Thymus (tissue), 11 donors: ENCODE measurements around the gene MT1F. TPM values are rescaled to one million over a fixed set of nuclear protein-coding genes. Genes with fewer than 3 reads are reported as not detected.
"Not testable (repeated sequence)": the region's sequence is repeated elsewhere in the genome, so short reads cannot be mapped to it uniquely, and the experiment has no call there.

Source experiments
- DNase-seq, 9 donors: peaks; one replicate each; pipeline ENCODE4 v3.0.0-alpha.2; 2013; ENCODE audit warnings: low spot score in 9 of 9, low read depth in 6 of 9, missing footprints in 1 of 9
- H3K27ac ChIP-seq, 2 donors: one replicate each; pipeline ENCODE4 v1.5.1; 2013; ENCODE audit warnings: control low read depth in 1 of 2, low read depth in 1 of 2, low read length in 1 of 2, mild to moderate bottlenecking in 1 of 2, moderate library complexity in 1 of 2
- H3K27me3 ChIP-seq, 2 donors: one replicate each; pipeline ENCODE4 v1.5.1; 2013; ENCODE audit warnings: low read length in 1 of 2; ENCODE audit not compliant: control insufficient read depth in 2 of 2, insufficient read depth in 1 of 2
- H3K36me3 ChIP-seq, 2 donors: one replicate each; pipeline ENCODE4 v1.5.1; 2013; ENCODE audit warnings: low read length in 1 of 2, mild to moderate bottlenecking in 1 of 2, moderate library complexity in 1 of 2; ENCODE audit not compliant: control insufficient read depth in 2 of 2, insufficient read depth in 2 of 2
- H3K4me1 ChIP-seq, 2 donors: one replicate each; pipeline ENCODE4 v1.5.1; 2013; ENCODE audit warnings: low read length in 2 of 2; ENCODE audit not compliant: control insufficient read depth in 2 of 2, insufficient read depth in 2 of 2
- H3K4me3 ChIP-seq, 2 donors: one replicate each; pipeline ENCODE4 v1.5.1; 2013; ENCODE audit warnings: low read length in 2 of 2, control low read depth in 1 of 2, mild to moderate bottlenecking in 1 of 2
- H3K9me3 ChIP-seq, 2 donors: one replicate each; pipeline ENCODE4 v1.5.1; 2013; ENCODE audit warnings: low read length in 1 of 2, mild to moderate bottlenecking in 1 of 2; ENCODE audit not compliant: control insufficient read depth in 2 of 2, insufficient read depth in 1 of 2
- WGBS: extraction: QIAGEN DNeasy Blood & Tissue Kit; methylation state at CpG from one replicate; pipeline ENCODE4 v1.1.7; 2013; 5-methylcytosine and 5-hydroxymethylcytosine counted together
- polyA plus RNA-seq: library from polyadenylated mRNA; stranded (reverse); fragments of 200-250 nt; gene quantifications from one replicate; pipeline ENCODE4 v1.2.3, GENCODE V29; 2013
- total RNA-seq: library from RNA; stranded (reverse); fragments of 120-200 nt; gene quantifications from one replicate; pipeline ENCODE4 v1.2.4, GENCODE V29; 2013
- donor health status: healthy.

Gene MT1F
- total and polyA plus RNA-seq, 2 donors, result 1.5 to 24.6 TPM

DNA sequence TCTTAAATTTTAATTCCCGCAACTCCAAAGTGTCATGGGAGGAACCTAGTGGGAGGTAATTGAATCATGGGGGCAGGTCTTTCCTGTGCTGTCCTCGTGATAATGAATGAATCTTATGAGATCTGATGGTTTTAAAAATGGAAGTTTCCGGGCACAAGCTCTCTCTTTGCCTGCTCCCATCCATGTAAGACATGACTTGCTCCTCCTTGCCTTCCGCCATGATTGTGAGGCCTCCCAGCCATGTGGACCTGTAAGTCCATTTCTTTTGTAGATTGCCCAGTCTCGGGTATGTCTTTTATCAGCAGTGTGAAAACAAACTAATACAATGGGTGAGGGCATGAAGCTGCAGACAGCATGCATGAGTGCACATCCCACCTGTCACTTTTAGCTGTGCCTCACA lies 34.6 kb upstream of the MT1F start:
- not testable (repeated sequence) for H3K4me1 ChIP-seq, H3K36me3 ChIP-seq, H3K27ac ChIP-seq, H3K9me3 ChIP-seq, H3K4me3 ChIP-seq, DNase-seq
- 97% methylated on average over 5 of the region's 5 CpGs for WGBS
- H3K27me3 ChIP-seq, result peaks cover 35 to 81% of the 10 kb centered on the region in 2 donors

DNA sequence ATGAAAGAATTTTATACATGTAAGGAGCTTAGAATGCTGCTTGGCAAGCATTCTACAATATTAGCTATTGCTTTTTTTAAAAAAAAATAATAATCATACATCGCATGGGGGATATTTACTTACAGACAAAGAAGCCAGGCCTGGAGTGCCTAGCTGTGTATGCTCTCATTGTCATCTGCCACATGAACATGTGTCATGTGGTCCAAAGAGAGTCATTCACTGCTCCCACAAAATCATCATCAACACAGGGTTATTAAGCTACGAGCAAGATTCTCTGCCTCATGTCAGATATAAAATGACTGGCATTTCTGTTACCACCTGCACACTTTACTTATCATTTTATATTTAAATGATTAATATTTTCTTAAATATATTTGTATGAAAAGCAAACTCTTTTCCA lies 34.1 kb upstream of the MT1F start:
- H3K4me3 ChIP-seq, result no peak overlapping the region
- DNase-seq, result no peak
- H3K9me3 ChIP-seq, result no peaks in the 10 kb centered on the region
- H3K27ac ChIP-seq, result no peak overlapping the region
- peaks cover 32 to 81% of the 10 kb centered on the region in 2 donors for H3K27me3 ChIP-seq
- peaks cover 0 to 5% of the 10 kb centered on the region in 2 donors for H3K4me1 ChIP-seq
- 96% methylated on average over 2 of the region's 2 CpGs for WGBS
- H3K36me3 ChIP-seq, result no peaks in the 10 kb centered on the region

DNA sequence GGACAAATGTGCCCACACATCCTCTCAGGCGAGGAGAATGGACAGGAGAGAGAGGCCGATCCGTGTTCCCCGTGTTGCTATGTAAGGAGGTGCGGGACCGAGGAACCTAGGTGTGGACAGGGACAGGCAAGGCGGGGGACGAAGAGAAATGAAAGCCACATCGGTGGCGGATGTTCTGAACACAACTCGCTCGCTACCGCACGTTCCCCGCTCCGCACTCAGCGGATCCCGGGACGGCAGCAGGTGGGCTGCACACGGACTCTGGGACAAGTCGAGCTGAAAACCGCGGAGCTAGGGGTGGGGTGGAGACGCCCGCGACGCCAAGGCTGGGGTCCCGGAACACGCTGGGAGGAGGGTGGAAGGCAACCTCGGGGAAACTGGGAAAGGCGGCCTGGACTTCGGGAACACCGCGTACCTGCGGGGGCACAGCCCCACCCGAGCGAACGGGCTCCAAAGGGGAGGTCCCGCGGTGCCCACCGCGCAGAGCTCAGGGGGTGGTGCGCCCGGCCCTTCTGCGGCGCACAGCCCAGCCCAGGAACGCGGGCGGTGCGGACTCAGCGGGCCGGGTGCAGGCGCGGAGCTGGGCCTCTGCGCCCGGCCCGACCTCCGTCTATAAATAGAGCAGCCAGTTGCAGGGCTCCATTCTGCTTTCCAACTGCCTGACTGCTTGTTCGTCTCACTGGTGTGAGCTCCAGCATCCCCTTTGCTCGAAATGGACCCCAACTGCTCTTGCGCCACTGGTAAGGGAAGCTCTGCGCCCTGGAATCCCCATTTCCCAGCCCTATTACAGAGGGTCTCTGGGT lies 32.4 kb upstream of the MT1F start, which contains the start of gene MT1E:
TSS of gene MT1E (plus strand) at position 642 of the 803 bp plus-strand sequence. CDS start at position 713, 71 bp downstream.
- peaks cover 39 to 82% of the 10 kb centered on the region in 2 donors for H3K27me3 ChIP-seq
- H3K4me1 ChIP-seq, result peaks cover 0 to 5% of the 10 kb centered on the region in 2 donors
- 4% methylated on average over 62 of the region's 62 CpGs for WGBS
- no peak for DNase-seq
- no peak within 1 kb of the TSS for H3K27ac ChIP-seq
- no peaks in the 10 kb centered on the region for H3K9me3 ChIP-seq
- H3K36me3 ChIP-seq, result no peaks in the 10 kb centered on the region
- H3K4me3 ChIP-seq, result peak within 1 kb of the TSS in 1 of 2 donors; percentile 33

GRCh38 chr16:56625943-56626654 lies 31.7 kb upstream of the MT1F start:
- Histone ChIP-seq H3K9me3 (no peaks in the 10 kb centered on the region), H3K4me1 (peaks cover 0 to 5% of the 10 kb centered on the region in 2 donors), H3K4me3 (no peak overlapping the region), H3K27ac (no peak overlapping the region), H3K36me3 (no peaks in the 10 kb centered on the region), H3K27me3 (peaks cover 46 to 88% of the 10 kb centered on the region in 2 donors)
- no peak for DNase-seq
- 16% methylated on average over 16 of the region's 16 CpGs for WGBS

GRCh38 chr16:56626685-56627084 lies 31.1 kb upstream of the MT1F start:
- no peak for DNase-seq
- H3K27ac ChIP-seq, result no peak overlapping the region
- H3K4me3 ChIP-seq, result no peak overlapping the region
- H3K4me1 ChIP-seq, result peaks cover 0 to 5% of the 10 kb centered on the region in 2 donors
- 53% methylated on average over 7 of the region's 7 CpGs for WGBS
- no peaks in the 10 kb centered on the region for H3K36me3 ChIP-seq
- H3K9me3 ChIP-seq, result no peaks in the 10 kb centered on the region
- peaks cover 52 to 90% of the 10 kb centered on the region in 2 donors for H3K27me3 ChIP-seq

DNA sequence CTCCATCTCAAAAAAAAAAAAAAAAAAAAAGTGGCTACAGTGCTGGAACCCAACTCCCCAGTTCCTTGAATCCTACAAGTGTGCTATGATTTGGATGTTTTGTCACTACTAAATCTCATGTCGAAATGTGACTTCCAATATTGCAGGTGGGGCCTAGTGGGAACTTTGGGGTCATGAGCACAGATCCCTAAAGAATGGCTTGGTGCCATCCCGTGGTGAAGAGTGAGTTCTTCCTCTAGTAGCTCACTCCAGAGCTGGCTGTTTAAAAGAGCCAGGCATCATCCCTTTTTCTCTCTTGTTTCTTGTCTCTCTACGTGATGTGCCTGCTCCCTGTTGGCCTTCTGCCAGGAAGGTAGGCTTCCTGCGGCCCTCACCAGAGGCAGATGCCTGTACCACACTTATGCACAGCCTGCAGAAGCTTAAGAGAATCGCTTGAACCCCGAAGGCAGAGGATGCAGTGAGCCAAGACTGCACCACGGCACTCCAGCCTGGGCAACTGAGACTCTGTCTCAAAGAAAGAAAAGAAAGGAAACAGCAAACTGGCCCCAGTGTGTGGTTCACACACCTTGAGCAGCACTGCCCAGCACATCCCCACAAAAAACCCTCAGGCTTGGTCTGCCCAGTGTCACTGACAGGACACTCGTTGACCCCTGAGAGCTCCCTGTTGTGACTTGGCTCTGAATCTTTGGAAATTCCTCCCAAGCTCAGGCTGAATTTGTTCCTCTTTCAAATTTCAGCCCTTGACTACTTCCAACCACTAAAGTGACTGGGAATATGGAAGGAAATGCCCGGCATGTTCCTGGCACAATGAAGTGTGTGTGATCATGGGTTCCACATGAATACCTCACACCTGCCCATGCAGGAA lies 29.0 kb upstream of the MT1F start:
- H3K4me3 ChIP-seq, result no peak overlapping the region
- no peak for DNase-seq

DNA sequence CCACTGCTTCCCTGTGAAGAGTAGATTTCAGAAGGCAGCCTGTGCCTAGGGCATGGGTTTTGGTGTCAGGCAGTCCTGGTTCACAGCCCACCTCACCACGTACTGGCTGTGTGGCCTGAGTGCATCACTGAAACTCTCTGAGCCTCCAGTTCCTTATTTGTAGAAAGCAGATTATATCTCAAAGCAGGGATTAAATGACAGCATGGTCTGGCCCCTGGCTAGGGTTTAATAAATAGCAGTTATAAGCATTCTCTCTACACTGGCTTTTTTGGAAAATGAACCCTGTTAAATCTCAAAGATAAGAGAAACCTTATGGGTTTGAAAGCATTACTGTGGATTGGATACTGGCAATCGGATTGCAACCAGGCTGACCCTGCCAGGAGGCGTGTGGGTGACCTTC lies 28.2 kb upstream of the MT1F start:
- H3K36me3 ChIP-seq, result no peaks in the 10 kb centered on the region
- H3K4me1 ChIP-seq, result peaks cover 0 to 5% of the 10 kb centered on the region in 2 donors
- no peaks in the 10 kb centered on the region for H3K9me3 ChIP-seq
- no peak for DNase-seq
- H3K4me3 ChIP-seq, result no peak overlapping the region
- 96% methylated on average over 3 of the region's 3 CpGs for WGBS
- peaks cover 72 to 97% of the 10 kb centered on the region in 2 donors for H3K27me3 ChIP-seq
- no peak overlapping the region for H3K27ac ChIP-seq

More for the DNA sequence above, 29.0 kb upstream of the MT1F start:
- Histone ChIP-seq H3K4me1 (peaks cover 0 to 5% of the 10 kb centered on the region in 2 donors), H3K36me3 (no peaks in the 10 kb centered on the region), H3K9me3 (no peaks in the 10 kb centered on the region), H3K27me3 (peaks cover 65 to 95% of the 10 kb centered on the region in 2 donors), H3K27ac (no peak overlapping the region)
- 75% methylated on average over 9 of the region's 9 CpGs for WGBS

DNA sequence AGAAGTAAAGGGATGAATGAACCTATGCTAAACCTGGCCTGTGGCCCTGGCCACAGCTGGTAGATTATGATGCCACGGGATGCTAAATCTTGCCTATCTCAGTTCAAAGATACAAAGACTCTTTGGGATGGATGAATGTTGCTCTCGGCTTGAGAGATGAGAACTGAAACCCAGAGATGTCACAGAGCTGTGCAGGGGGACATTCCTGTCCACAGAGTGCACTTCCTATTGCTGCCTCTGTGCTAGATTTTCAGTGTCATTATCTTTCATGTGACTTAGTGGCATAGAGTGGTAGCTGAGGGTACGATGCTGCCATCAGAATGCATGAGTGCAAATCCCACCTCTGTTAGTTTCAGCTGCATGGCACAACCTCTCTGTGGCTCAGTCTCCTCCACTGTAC lies 27.6 kb upstream of the MT1F start:
- peaks cover 69 to 97% of the 10 kb centered on the region in 2 donors for H3K27me3 ChIP-seq
- no peaks in the 10 kb centered on the region for H3K9me3 ChIP-seq
- no peak overlapping the region for H3K27ac ChIP-seq
- WGBS, result 88% methylated on average over 3 of the region's 3 CpGs
- no peak for DNase-seq
- H3K4me3 ChIP-seq, result no peak overlapping the region
- no peaks in the 10 kb centered on the region for H3K36me3 ChIP-seq
- H3K4me1 ChIP-seq, result peaks cover 0 to 6% of the 10 kb centered on the region in 2 donors
